Measurements from ENCODE around the gene SLC32A1. TPM values are rescaled to one million over a fixed set of nuclear protein-coding genes. Genes with fewer than 3 reads are reported as not detected.

Gene SLC32A1
- polyA plus RNA-seq = 0.03 TPM
- long read RNA-seq, donor 1 = 0 reads
- long read RNA-seq, donor 2 = 0 reads
- long read RNA-seq, donor 3 = 0 reads
- long read RNA-seq, donor 4 = 0 reads
- long read RNA-seq, donor 5 = 0 reads
- long read RNA-seq, donor 6 = 0 reads
- long read RNA-seq, donor 7 = 0 reads
- long read RNA-seq, donor 8 = 0 reads
- long read RNA-seq, donor 9 = 0 reads
- long read RNA-seq, donor 10 = 0 reads
- long read RNA-seq, donor 11 = 0 reads

- Histone ChIP-seq H3K4me1 (ENCODE audit: control insufficient read depth, insufficient read depth, low read length) (no peaks in the 10 kb centered on the region), H3K4me3 (ENCODE audit: low read length) (no peak within 1 kb of the TSS), H3K36me3 (ENCODE audit: control insufficient read depth, insufficient read depth, low read length) (no peaks in the 10 kb centered on the region), H3K27me3 (ENCODE audit: control insufficient read depth, insufficient read depth, low read length) (peaks cover 99% of the 10 kb centered on the region), H3K9me3 (ENCODE audit: control insufficient read depth, low read depth, low read length) (peaks cover 3% of the 10 kb centered on the region), H3K27ac (ENCODE audit: low read length) (no peak within 1 kb of the TSS)
- no CpG with 5 or more reads among the region's 76 CpGs for WGBS (ENCODE audit: insufficient coverage, low lambda C conversion rate)
- no peak for DNase-seq
These were observed at the start of gene SLC32A1 for GRCh38 chr20:38723848-38724625. Gene SLC32A1 (plus strand): TSS chr20:38724486. CDS start chr20:38724725, 239 bp downstream.

GRCh38 chr20:38674765-38675133 lies 49.5 kb upstream of the SLC32A1 start:
- 100% methylated on average over 1 of the region's 13 CpGs for WGBS (ENCODE audit: insufficient coverage, low lambda C conversion rate)

GRCh38 chr20:38676576-38676975 lies 47.7 kb upstream of the SLC32A1 start:
- no CpG with 5 or more reads among the region's 5 CpGs for WGBS (ENCODE audit: insufficient coverage, low lambda C conversion rate)
- no peaks in the 10 kb centered on the region for H3K9me3 ChIP-seq (ENCODE audit: control insufficient read depth, low read depth, low read length)
- H3K27me3 ChIP-seq (ENCODE audit: control insufficient read depth, insufficient read depth, low read length) = peaks cover 38% of the 10 kb centered on the region

More at GRCh38 chr20:38674765-38675133, 49.5 kb upstream of the SLC32A1 start:
- no peaks in the 10 kb centered on the region for H3K36me3 ChIP-seq (ENCODE audit: control insufficient read depth, insufficient read depth, low read length)
- H3K4me1 ChIP-seq (ENCODE audit: control insufficient read depth, insufficient read depth, low read length) = peaks cover 4% of the 10 kb centered on the region
- peak in 1 of 2 donors; percentile 3 for DNase-seq
- no peaks in the 10 kb centered on the region for H3K9me3 ChIP-seq (ENCODE audit: control insufficient read depth, low read depth, low read length)
- H3K4me3 ChIP-seq (ENCODE audit: low read length) = no peak overlapping the region
- peaks cover 50% of the 10 kb centered on the region for H3K27me3 ChIP-seq (ENCODE audit: control insufficient read depth, insufficient read depth, low read length)
- H3K27ac ChIP-seq (ENCODE audit: low read length) = no peak overlapping the region

GRCh38 chr20:38680500-38681306 lies 43.6 kb upstream of the SLC32A1 start:
- H3K27ac ChIP-seq (ENCODE audit: low read length) = no peak overlapping the region
- no peaks in the 10 kb centered on the region for H3K36me3 ChIP-seq (ENCODE audit: control insufficient read depth, insufficient read depth, low read length)
- H3K9me3 ChIP-seq (ENCODE audit: control insufficient read depth, low read depth, low read length) = no peaks in the 10 kb centered on the region
- H3K4me1 ChIP-seq (ENCODE audit: control insufficient read depth, insufficient read depth, low read length) = no peaks in the 10 kb centered on the region
- H3K4me3 ChIP-seq (ENCODE audit: low read length) = no peak overlapping the region
- DNase-seq = peak in 1 of 2 donors; percentile 19
- WGBS (ENCODE audit: insufficient coverage, low lambda C conversion rate) = 20% methylated on average over 1 of the region's 9 CpGs
- H3K27me3 ChIP-seq (ENCODE audit: control insufficient read depth, insufficient read depth, low read length) = peaks cover 2% of the 10 kb centered on the region

More at GRCh38 chr20:38676576-38676975, 47.7 kb upstream of the SLC32A1 start:
- DNase-seq = no peak
- Histone ChIP-seq H3K36me3 (ENCODE audit: control insufficient read depth, insufficient read depth, low read length) (no peaks in the 10 kb centered on the region), H3K4me1 (ENCODE audit: control insufficient read depth, insufficient read depth, low read length) (peaks cover 4% of the 10 kb centered on the region), H3K27ac (ENCODE audit: low read length) (no peak overlapping the region), H3K4me3 (ENCODE audit: low read length) (no peak overlapping the region)

GRCh38 chr20:38685271-38685670 lies 39.0 kb upstream of the SLC32A1 start:
- no peak overlapping the region for H3K27ac ChIP-seq (ENCODE audit: low read length)
- no peaks in the 10 kb centered on the region for H3K9me3 ChIP-seq (ENCODE audit: control insufficient read depth, low read depth, low read length)
- DNase-seq = no peak
- WGBS (ENCODE audit: insufficient coverage, low lambda C conversion rate) = no CpG with 5 or more reads among the region's 2 CpGs
- no peaks in the 10 kb centered on the region for H3K36me3 ChIP-seq (ENCODE audit: control insufficient read depth, insufficient read depth, low read length)
- H3K27me3 ChIP-seq (ENCODE audit: control insufficient read depth, insufficient read depth, low read length) = no peaks in the 10 kb centered on the region
- H3K4me3 ChIP-seq (ENCODE audit: low read length) = no peak overlapping the region
- no peaks in the 10 kb centered on the region for H3K4me1 ChIP-seq (ENCODE audit: control insufficient read depth, insufficient read depth, low read length)

- Histone ChIP-seq H3K27ac (ENCODE audit: low read length) (no peak overlapping the region), H3K36me3 (ENCODE audit: control insufficient read depth, insufficient read depth, low read length) (no peaks in the 10 kb centered on the region), H3K4me3 (ENCODE audit: low read length) (no peak overlapping the region), H3K9me3 (ENCODE audit: control insufficient read depth, low read depth, low read length) (no peaks in the 10 kb centered on the region), H3K27me3 (ENCODE audit: control insufficient read depth, insufficient read depth, low read length) (no peaks in the 10 kb centered on the region), H3K4me1 (ENCODE audit: control insufficient read depth, insufficient read depth, low read length) (no peaks in the 10 kb centered on the region)
- peak; percentile 30 to 32 for DNase-seq
- 100% methylated on average over 1 of the region's 14 CpGs for WGBS (ENCODE audit: insufficient coverage, low lambda C conversion rate)
These were observed 38.3 kb upstream of the SLC32A1 start for GRCh38 chr20:38685853-38686473.

- H3K36me3 ChIP-seq (ENCODE audit: control insufficient read depth, insufficient read depth, low read length) = no peaks in the 10 kb centered on the region
These were observed 31.6 kb upstream of the SLC32A1 start for GRCh38 chr20:38692436-38693411.

GRCh38 chr20:38697306-38697705 lies 27.0 kb upstream of the SLC32A1 start:
- peaks cover 3% of the 10 kb centered on the region for H3K27me3 ChIP-seq (ENCODE audit: control insufficient read depth, insufficient read depth, low read length)
- WGBS (ENCODE audit: insufficient coverage, low lambda C conversion rate) = no CpG with 5 or more reads among the region's 9 CpGs
- no peaks in the 10 kb centered on the region for H3K36me3 ChIP-seq (ENCODE audit: control insufficient read depth, insufficient read depth, low read length)
- H3K9me3 ChIP-seq (ENCODE audit: control insufficient read depth, low read depth, low read length) = no peaks in the 10 kb centered on the region
- no peaks in the 10 kb centered on the region for H3K4me1 ChIP-seq (ENCODE audit: control insufficient read depth, insufficient read depth, low read length)
- H3K27ac ChIP-seq (ENCODE audit: low read length) = no peak overlapping the region
- DNase-seq = no peak
- no peak overlapping the region for H3K4me3 ChIP-seq (ENCODE audit: low read length)

More at GRCh38 chr20:38692436-38693411, 31.6 kb upstream of the SLC32A1 start:
- Histone ChIP-seq H3K27me3 (ENCODE audit: control insufficient read depth, insufficient read depth, low read length) (no peaks in the 10 kb centered on the region), H3K9me3 (ENCODE audit: control insufficient read depth, low read depth, low read length) (no peaks in the 10 kb centered on the region), H3K27ac (ENCODE audit: low read length) (no peak overlapping the region), H3K4me1 (ENCODE audit: control insufficient read depth, insufficient read depth, low read length) (no peaks in the 10 kb centered on the region), H3K4me3 (ENCODE audit: low read length) (no peak overlapping the region)
- no CpG with 5 or more reads among the region's 13 CpGs for WGBS (ENCODE audit: insufficient coverage, low lambda C conversion rate)
- DNase-seq = peak in 1 of 2 donors; percentile 40

GRCh38 chr20:38698541-38698940 lies 25.7 kb upstream of the SLC32A1 start:
- H3K27ac ChIP-seq (ENCODE audit: low read length) = no peak overlapping the region
- no peak overlapping the region for H3K4me3 ChIP-seq (ENCODE audit: low read length)
- DNase-seq = no peak
- 100% methylated on average over 1 of the region's 15 CpGs for WGBS (ENCODE audit: insufficient coverage, low lambda C conversion rate)
- H3K9me3 ChIP-seq (ENCODE audit: control insufficient read depth, low read depth, low read length) = no peaks in the 10 kb centered on the region
- no peaks in the 10 kb centered on the region for H3K4me1 ChIP-seq (ENCODE audit: control insufficient read depth, insufficient read depth, low read length)
- H3K36me3 ChIP-seq (ENCODE audit: control insufficient read depth, insufficient read depth, low read length) = no peaks in the 10 kb centered on the region
- peaks cover 5% of the 10 kb centered on the region for H3K27me3 ChIP-seq (ENCODE audit: control insufficient read depth, insufficient read depth, low read length)
